Pancreas (tissue), 10 donors: Measurements from ENCODE around the gene CIAPIN1. TPM values are rescaled to one million over a fixed set of nuclear protein-coding genes. Genes with fewer than 3 reads are reported as not detected.
A peak's percentile ranks its signal among the peaks of the same experiment; 100 is the strongest.

Experiments
- ATAC-seq, 4 donors: fragments of 200-7000 bp; cut with Tn5 transposase; one replicate each; pipeline versions ENCODE4 v1.8.0 to v1.9.1; 2020; ENCODE audit warnings: mild to moderate bottlenecking in 4 of 4, moderate library complexity in 4 of 4
- DNase-seq, 6 donors: peaks; one replicate each; pipeline ENCODE4 v3.0.0-alpha.2; 2020
- FAIRE-seq: peaks from 2 replicates; lab custom pipeline; 2012; peaks lifted over from hg19 to GRCh38; lab: Jason Lieb, UNC
- H3K27ac ChIP-seq, 4 donors: fragments of 200-600 bp; sonication (generic); 1 replicate in 3 of 4; 2 replicates in 1 of 4; pipeline versions ENCODE4 v1.5.0 to v1.8.0; 2020
- H3K27me3 ChIP-seq, 4 donors: fragments of 200-600 bp; one replicate each; pipeline ENCODE4 v1.8.0; 2021
- H3K36me3 ChIP-seq, 3 donors: fragments of 200-600 bp; sonication (generic) in 1 of 3; one replicate each; pipeline versions ENCODE4 v1.5.0 to v1.8.0; 2020 to 2021
- H3K4me1 ChIP-seq, 3 donors: fragments of 200-600 bp; one replicate each; pipeline ENCODE4 v1.8.0; 2021
- H3K4me3 ChIP-seq, 4 donors: fragments of 200-600 bp; sonication (generic) in 2 of 4; one replicate each; pipeline versions ENCODE4 v1.5.0 to v1.8.0; 2020 to 2021
- H3K9me3 ChIP-seq, 4 donors: fragments of 200-600 bp; one replicate each; pipeline ENCODE4 v1.8.0; 2021
- CTCF ChIP-seq, 4 donors: fragments of 200-600 bp; sonication (generic) in 3 of 4; IDR thresholded peaks; one replicate each; pipeline versions ENCODE4 v1.5.0 to v1.8.0; 2021; ENCODE audit warnings: antibody characterized with exemption in 4 of 4
- WGBS, 2 donors: extraction: QIAGEN DNeasy Blood & Tissue Kit; methylation state at CpG; one replicate each; pipeline ENCODE4 v1.1.7; 2013; 5-methylcytosine and 5-hydroxymethylcytosine counted together
- intact Hi-C, 3 donors: fragments of 100-400 bp; cut with DNase I; formaldehyde crosslinking; loops; one replicate each; pipeline versions ENCODE4 v1.11.1 to v1.14.2; 2022
- polyA plus RNA-seq, 2 donors: library from polyadenylated mRNA; stranded (reverse); fragments of 200-250 nt; gene quantifications; one replicate each; pipeline ENCODE4 v1.2.3, GENCODE V29; 2013
- total RNA-seq, 6 donors: library from RNA; stranded (reverse); fragmentation: NEBNext Ultra II Directional in 4 of 6; extraction: Animal tissue kit (Norgen Biotek cat#: 25700) in 4 of 6; gene quantifications; one replicate each; pipeline versions ENCODE4 v1.2.1 to v1.2.4, GENCODE V29; 2021 to 2023
- donor health status: healthy with polysubstance abuse.
- donor health status: DM: no; HTN: no; CAD: no; lungs with moderate emphysema.
- donor health status: DM: no; HTN: no; CAD: no.
- donor health status: control.
- donor health status: control.
- donor health status: Bipolar disorder and iron deficiency.
- donor health status: DM: yes; HTN: yes; CAD: no.
- donor health status: DM: no; HTN: no; CAD: no.
- donor health status: DM: no; HTN: no; CAD: no.
- donor health status: DM: yes; HTN: yes; CAD: no.

Gene CIAPIN1
- total and polyA plus RNA-seq, 8 donors: 11.6 to 23.8 (median 17.2) TPM

DNA sequence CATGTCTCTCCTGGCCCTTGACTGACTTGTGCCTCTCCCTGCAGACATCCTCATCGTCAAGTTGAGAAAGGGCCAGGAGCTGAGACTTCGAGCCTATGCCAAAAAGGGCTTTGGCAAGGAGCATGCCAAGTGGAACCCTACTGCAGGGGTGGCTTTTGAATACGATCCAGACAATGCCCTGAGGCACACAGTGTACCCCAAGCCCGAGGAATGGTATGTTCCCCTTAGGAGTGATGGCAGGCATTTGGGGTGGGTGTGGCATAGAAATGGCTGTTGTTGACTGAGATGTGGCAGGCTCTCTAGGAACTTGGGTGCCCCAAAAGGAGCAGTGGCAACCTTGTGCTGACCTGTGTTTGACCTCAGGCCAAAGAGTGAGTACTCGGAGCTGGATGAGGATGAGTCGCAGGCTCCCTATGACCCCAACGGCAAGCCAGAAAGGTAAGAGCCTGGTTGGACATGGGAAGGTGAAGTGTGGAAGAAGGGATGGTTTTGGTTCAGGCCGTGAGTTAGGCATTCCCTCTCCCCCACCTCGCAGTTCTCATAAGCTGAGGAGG is 22.8 kb upstream of the CIAPIN1 start:
- H3K36me3 ChIP-seq: peaks cover 2 to 68% (median 26%) of the 10 kb centered on the region in 3 donors
- 84 to 85% methylated on average over 9 of the region's 9 CpGs for WGBS, 2 donors

DNA sequence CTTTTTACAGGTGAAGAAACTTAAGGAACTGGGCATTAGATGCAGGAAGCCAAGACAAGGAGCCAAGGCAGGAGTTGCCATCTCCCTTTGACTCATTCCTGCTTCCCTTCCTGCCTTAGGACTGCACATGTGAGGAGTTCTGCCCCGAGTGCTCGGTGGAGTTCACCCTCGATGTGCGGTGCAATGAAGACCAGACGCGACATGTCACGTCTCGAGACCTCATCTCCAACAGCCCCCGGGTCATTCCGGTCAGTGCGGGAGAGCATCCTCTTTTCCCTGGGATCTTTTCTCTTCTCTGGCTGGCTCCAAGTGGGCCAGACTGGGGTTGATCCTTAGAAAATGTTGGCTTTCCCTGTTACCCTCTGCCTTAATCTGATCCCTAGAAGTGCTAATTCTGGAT is 21.9 kb upstream of the CIAPIN1 start:
- DNase-seq (no peak), ATAC-seq (no peak)
- 91 to 96% methylated on average over 11 of the region's 11 CpGs for WGBS, 2 donors

More for the DNA sequence above, 22.8 kb upstream of the CIAPIN1 start:
- Histone ChIP-seq H3K4me1 (peaks cover 21 to 30% (median 22%) of the 10 kb centered on the region in 3 donors), H3K4me3 (no peak overlapping the region), H3K9me3 (no peaks in the 10 kb centered on the region), H3K27me3 (no peaks in the 10 kb centered on the region), H3K27ac (peak overlapping the region in 1 of 4 donors; percentile 44)
- FAIRE-seq (no peak), ATAC-seq (no peak), DNase-seq (no peak)
- intact Hi-C loops: no loop called here
- TF ChIP-seq CTCF (IDR thresholded peaks at IDR 0.05): no peak

DNA sequence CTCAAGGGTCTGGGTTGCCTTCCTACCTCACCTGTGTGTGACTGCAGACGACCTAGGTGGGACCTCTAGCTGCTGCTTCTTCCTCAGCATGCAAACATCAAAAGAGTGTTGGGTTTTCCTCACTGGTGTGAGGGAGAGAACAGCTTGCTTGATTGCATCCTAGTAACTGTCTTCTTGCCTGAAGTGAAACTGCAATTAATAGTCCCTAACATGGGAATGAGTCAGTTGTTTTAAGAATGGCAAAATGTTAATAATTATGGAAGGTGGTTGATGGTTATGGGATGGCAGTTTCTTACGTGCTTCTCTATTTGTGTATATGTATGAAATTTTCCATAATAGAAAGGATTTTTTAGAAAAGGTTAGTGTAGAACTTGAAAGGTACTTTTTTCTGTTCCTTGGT is 21.2 kb upstream of the CIAPIN1 start:
- H3K4me3 ChIP-seq: no peak overlapping the region
- peaks cover 31 to 41% (median 31%) of the 10 kb centered on the region in 3 donors for H3K4me1 ChIP-seq
- DNase-seq (no peak), FAIRE-seq (no peak), ATAC-seq (no peak)
- peaks cover 2 to 65% (median 26%) of the 10 kb centered on the region in 3 donors for H3K36me3 ChIP-seq
- WGBS, 2 donors: 88% methylated on average over 2 of the region's 2 CpGs
- TF ChIP-seq CTCF (IDR thresholded peaks at IDR 0.05): no peak
- intact Hi-C loops: no loop called here
- no peak overlapping the region for H3K27ac ChIP-seq
- no peaks in the 10 kb centered on the region for H3K9me3 ChIP-seq
- H3K27me3 ChIP-seq: no peaks in the 10 kb centered on the region

More for the DNA sequence above, 21.9 kb upstream of the CIAPIN1 start:
- Histone ChIP-seq H3K4me1 (peaks cover 24 to 34% (median 24%) of the 10 kb centered on the region in 3 donors), H3K9me3 (no peaks in the 10 kb centered on the region), H3K36me3 (peaks cover 2 to 72% (median 26%) of the 10 kb centered on the region in 3 donors), H3K27me3 (no peaks in the 10 kb centered on the region), H3K4me3 (no peak overlapping the region), H3K27ac (no peak overlapping the region)
- intact Hi-C loops: no loop called here
- no peak for TF ChIP-seq CTCF (IDR thresholded peaks at IDR 0.05)
- no peak for FAIRE-seq

DNA sequence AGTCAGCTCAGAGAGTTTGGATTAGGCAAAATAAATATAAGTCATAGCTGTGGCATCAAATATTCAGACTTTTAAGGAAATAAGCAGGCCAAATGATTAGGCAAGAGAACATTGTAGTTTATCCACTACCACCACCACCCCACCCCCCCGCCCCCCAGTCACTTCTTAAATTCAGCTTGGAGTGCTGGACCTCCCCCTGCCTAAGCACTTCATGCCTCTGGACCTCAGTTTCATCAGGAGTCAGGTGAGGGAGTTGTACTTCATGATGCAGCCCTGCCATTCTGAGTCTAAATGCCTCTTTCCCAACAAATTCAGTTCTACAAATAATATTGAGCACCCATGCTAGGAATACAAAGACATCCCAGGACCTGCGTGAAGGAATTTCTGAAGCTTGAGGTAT is 17.3 kb upstream of the CIAPIN1 start:
- H3K36me3 ChIP-seq: peaks cover 2 to 57% (median 21%) of the 10 kb centered on the region in 3 donors
- no peak for DNase-seq
- FAIRE-seq: no peak
- ATAC-seq: no peak
- intact Hi-C loops: no loop called here
- H3K4me1 ChIP-seq: peaks cover 10 to 13% (median 11%) of the 10 kb centered on the region in 3 donors
- WGBS, 2 donors: 86 to 87% methylated on average over 2 of the region's 2 CpGs
- TF ChIP-seq CTCF (IDR thresholded peaks at IDR 0.05): no peak
- no peaks in the 10 kb centered on the region for H3K9me3 ChIP-seq
- H3K27me3 ChIP-seq: no peaks in the 10 kb centered on the region
- H3K27ac ChIP-seq: no peak overlapping the region
- no peak overlapping the region for H3K4me3 ChIP-seq

DNA sequence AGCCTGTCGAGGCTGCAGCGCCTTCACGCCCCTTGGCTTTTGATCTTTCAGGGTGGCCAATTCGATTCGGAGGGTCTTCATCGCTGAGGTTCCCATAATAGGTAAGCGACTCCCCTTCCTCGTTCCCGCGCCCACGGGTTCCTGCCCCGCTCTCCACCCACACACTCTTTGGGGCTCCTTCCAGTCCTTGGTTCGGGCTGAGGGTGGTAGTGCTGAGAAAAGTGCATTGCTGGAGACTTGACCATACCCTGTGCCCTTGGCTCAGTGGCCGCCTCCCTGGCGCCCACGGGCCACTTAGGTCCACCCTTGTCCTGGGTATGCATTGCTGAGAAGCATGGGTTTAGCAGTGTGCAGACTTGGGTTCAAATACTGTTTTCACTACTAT is 15.8 kb upstream of the CIAPIN1 start:
- Histone ChIP-seq H3K9me3 (no peaks in the 10 kb centered on the region), H3K36me3 (peaks cover 0 to 57% (median 19%) of the 10 kb centered on the region in 3 donors), H3K27ac (peak overlapping the region; percentile 31 to 65 (median 58)), H3K4me1 (peaks cover 10 to 13% (median 11%) of the 10 kb centered on the region in 3 donors), H3K4me3 (peak overlapping the region; percentile 70 to 95 (median 77)), H3K27me3 (no peaks in the 10 kb centered on the region)
- TF ChIP-seq CTCF (IDR thresholded peaks at IDR 0.05): no peak
- ATAC-seq: peak; percentile 35 to 67 (median 56)
- intact Hi-C loops: no loop called here
- no peak for FAIRE-seq
- DNase-seq: peak in 1 of 6 donors; percentile 55
- 0 to 1% methylated on average over 15 to 16 of the region's 16 CpGs for WGBS, 2 donors
